ENCODE data around the gene ZNF567. TPM values are rescaled to one million over a fixed set of nuclear protein-coding genes. Genes with fewer than 3 reads are reported as not detected.
"Not testable (repeated sequence)": the region's sequence is repeated elsewhere in the genome, so short reads cannot be mapped to it uniquely, and the experiment has no call there.

The ZNF567 gene
- total RNA-seq, 1 donor from 2014 or later, result 11.6 TPM

DNA sequence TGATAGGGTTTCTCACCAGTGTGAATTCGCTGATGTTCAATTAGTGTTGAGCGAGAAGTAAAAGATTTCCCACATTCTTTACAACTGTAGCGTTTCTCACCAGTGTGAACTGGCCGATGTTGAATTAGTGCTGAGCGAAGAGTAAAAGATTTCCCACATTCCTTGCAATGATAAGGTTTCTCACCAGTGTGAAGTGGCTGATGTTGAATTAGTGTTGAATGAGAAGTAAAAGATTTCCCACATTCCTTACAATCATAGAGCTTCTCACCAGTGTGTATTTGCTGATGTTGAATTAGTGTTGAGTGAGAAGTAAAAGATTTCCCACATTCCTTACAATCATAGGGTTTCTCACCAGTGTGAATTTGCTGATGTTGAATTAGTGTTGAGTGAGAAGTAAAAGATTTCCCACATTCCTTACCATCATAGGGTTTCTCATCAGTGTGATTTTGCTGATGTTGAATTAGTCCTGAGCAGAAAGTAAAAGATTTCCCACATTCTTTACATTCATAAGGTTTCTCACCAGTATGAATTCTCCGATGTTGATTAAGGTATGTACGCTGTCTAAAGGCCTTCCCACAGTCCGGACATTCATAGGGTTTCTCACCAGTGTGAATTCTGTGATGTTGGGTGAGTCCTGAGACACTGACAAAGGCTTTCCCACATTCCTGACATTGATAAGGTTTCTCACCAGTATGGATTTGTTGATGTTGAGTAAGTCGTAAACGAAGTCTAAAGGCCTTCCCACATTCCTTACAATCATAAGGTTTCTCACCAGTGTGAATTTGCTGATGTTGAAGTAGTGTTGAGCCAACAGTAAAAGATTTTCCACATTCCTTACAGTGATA lies 61.2 kb downstream of the ZNF567 start:
- intact Hi-C loops (cut with DNase I), result loop anchor here (10.0 kb wide), 1 partner anchor 1194 kb away; no protein-coding TSS in a partner anchor
- no peak for DNase-seq (ENCODE audit: low spot score)
- no peak for ATAC-seq

DNA sequence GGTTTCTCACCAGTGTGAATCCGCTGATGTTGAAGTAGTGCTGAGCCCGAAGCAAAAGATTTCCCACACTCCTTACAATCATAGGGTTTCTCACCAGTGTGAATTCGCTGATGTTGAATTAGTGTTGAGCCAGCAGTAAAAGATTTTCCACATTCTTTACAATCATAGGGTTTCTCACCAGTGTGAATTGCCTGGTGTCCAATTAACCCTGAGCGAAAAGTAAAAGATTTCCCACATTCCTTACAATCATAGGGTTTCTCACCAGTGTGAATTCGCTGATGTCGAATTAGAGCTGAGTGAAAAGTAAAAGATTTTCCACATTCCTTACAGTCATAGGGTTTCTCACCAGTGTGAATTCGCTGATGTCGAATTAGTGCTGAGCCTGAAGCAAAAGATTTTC lies 62.2 kb downstream of the ZNF567 start:
- not testable (repeated sequence) for ATAC-seq
- intact Hi-C loops (cut with DNase I), result loop anchor here (10.0 kb wide), 1 partner anchor 1195 kb away; no protein-coding TSS in a partner anchor

DNA sequence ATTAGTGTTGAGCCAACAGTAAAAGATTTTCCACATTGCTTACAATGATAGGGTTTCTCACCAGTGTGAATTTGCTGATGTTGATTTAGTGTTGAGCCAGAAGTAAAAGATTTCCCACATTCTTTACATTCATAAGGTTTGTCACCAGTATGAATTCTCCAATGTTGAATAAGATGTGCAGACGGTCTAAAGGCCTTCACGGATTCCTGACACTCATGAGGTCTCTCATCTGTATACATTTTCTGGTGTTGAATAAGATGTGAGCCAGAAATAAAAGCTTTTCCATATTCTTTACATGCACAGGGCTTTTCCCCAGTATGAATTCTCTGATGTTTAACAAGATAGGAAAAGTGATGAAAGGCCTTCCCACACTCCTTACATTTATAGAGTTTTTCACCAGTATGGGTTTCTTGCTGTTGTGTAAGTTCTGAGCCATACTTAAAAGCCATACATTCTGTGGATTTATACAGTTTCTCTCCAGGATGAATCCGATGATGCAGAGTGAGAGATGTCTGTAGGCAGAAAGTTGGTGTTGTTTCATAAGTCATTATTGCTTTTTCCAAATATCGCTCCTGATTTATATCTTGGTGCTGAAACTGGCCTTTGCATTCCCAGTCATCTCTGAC lies 62.8 kb downstream of the ZNF567 start:
- intact Hi-C loops (cut with DNase I), result no loop called here
- ATAC-seq (no peak), DNase-seq (ENCODE audit: low spot score) (no peak)

More for the DNA sequence above, 62.2 kb downstream of the ZNF567 start:
- not testable (repeated sequence) for DNase-seq (ENCODE audit: low spot score)

Other genes with a start within 250 kb of the ZNF567 start
- gene ZNF566, start 198.1 kb upstream of the ZNF567 start, total RNA-seq, result 19.8 TPM
- gene ZNF260, start 159.3 kb upstream of the ZNF567 start, total RNA-seq, result 13.5 TPM
- gene ZNF529, start 114.3 kb upstream of the ZNF567 start, total RNA-seq, result 28.1 TPM
- gene ZNF382, start 82.3 kb upstream of the ZNF567 start, total RNA-seq, result 13.6 TPM
- 9.2 TPM for gene ZNF461, start 20.8 kb upstream of the ZNF567 start, total RNA-seq
- gene ZNF850, start 85.2 kb downstream of the ZNF567 start, total RNA-seq, result 4.5 TPM
- gene ZNF790, start 150.8 kb downstream of the ZNF567 start, total RNA-seq, result 12.9 TPM
- 9.7 TPM for gene ZNF345, start 163.3 kb downstream of the ZNF567 start, total RNA-seq
- 4.1 TPM for gene ZNF829, start 228.7 kb downstream of the ZNF567 start, total RNA-seq
- 17.8 TPM for gene ZNF568, start 228.7 kb downstream of the ZNF567 start, total RNA-seq

Measured in sciatic nerve (tissue), 2 donors.